HG02610 (cell line): Measurements from ENCODE around the gene GAP43.

Experiments
- ATAC-seq: cut with Tn5 transposase; IDR thresholded peaks from one replicate; pipeline ENCODE4 v1.9.1; 2021; ENCODE audit warnings: mild to moderate bottlenecking, moderate library complexity; ENCODE audit not compliant: unreplicated experiment

GAP43 gene

GRCh38 chr3:115659253-115660220, 36.2 kb downstream of the GAP43 start:
- peak; percentile 19 for ATAC-seq

- ATAC-seq = no peak
Measured at GRCh38 chr3:115660646-115661337, 37.5 kb downstream of the GAP43 start.

GRCh38 chr3:115662356-115662755, 39.0 kb downstream of the GAP43 start:
- ATAC-seq = no peak

- ATAC-seq = no peak
Measured at GRCh38 chr3:115663414-115663813, 40.1 kb downstream of the GAP43 start.

GRCh38 chr3:115666081-115666480, 42.8 kb downstream of the GAP43 start:
- no peak for ATAC-seq

GRCh38 chr3:115666920-115667737, 43.8 kb downstream of the GAP43 start:
- peak; percentile 80 for ATAC-seq

- peak; percentile 38 for ATAC-seq
Measured at GRCh38 chr3:115667738-115668065, 44.4 kb downstream of the GAP43 start.

GRCh38 chr3:115670911-115671310, 47.6 kb downstream of the GAP43 start:
- ATAC-seq = no peak

GRCh38 chr3:115671761-115672455, 48.6 kb downstream of the GAP43 start:
- no peak for ATAC-seq

GRCh38 chr3:115673881-115674280, 50.6 kb downstream of the GAP43 start:
- ATAC-seq = no peak

- ATAC-seq = no peak
Measured at GRCh38 chr3:115676336-115676735, 53.0 kb downstream of the GAP43 start.

GRCh38 chr3:115680803-115681345, 57.6 kb downstream of the GAP43 start:
- no peak for ATAC-seq

- ATAC-seq = no peak
Measured at GRCh38 chr3:115681736-115682135, 58.4 kb downstream of the GAP43 start.

- ATAC-seq = no peak
Measured at GRCh38 chr3:115683305-115683704, 60.0 kb downstream of the GAP43 start.

GRCh38 chr3:115683773-115684172, 60.5 kb downstream of the GAP43 start:
- no peak for ATAC-seq

- ATAC-seq = peak; percentile 89
Measured at GRCh38 chr3:115685097-115685496, 61.8 kb downstream of the GAP43 start.

GRCh38 chr3:115687721-115688120, 64.4 kb downstream of the GAP43 start:
- ATAC-seq = no peak

GRCh38 chr3:115688418-115688817, 65.1 kb downstream of the GAP43 start:
- no peak for ATAC-seq

- ATAC-seq = no peak
Measured at GRCh38 chr3:115689928-115690327, 66.6 kb downstream of the GAP43 start.

GRCh38 chr3:115691964-115692363, 68.7 kb downstream of the GAP43 start:
- ATAC-seq = no peak
